Activated CD4-positive, alpha-beta T cell treated with anti-CD3 and anti-CD28 coated beads for 48 hours (primary cell): ENCODE measurements around the gene NBEAL2.
"Not testable (repeated sequence)": the region's sequence is repeated elsewhere in the genome, so short reads cannot be mapped to it uniquely, and the experiment has no call there.

Source experiments
- DNase-seq: peaks from one replicate; pipeline ENCODE4 v3.0.0-alpha.2; 2020

NBEAL2 gene

GRCh38 chr3:46946856-46947545, 32.5 kb upstream of the NBEAL2 start:
- peak; percentile 74 for DNase-seq

DNA sequence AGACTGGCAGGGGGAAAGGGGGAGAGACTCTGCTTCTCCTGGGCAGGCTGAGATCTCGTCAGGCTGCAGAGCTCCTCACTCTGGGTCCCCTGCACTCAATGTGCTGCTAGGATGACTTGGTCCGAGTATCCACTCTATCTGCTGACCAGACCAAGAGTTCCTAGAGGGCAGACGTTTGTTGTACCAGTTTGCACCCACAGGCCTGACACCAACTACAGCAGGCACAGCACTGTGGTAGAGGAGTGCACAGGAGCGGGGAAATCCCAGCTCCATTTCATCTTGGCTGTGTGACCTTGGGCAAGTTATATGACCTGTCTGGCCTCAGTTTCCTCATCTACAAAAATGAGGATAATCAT, 31.9 kb upstream of the NBEAL2 start:
- DNase-seq, result no peak

GRCh38 chr3:46947981-46948791, 31.3 kb upstream of the NBEAL2 start:
- peak; percentile 70 for DNase-seq

DNA sequence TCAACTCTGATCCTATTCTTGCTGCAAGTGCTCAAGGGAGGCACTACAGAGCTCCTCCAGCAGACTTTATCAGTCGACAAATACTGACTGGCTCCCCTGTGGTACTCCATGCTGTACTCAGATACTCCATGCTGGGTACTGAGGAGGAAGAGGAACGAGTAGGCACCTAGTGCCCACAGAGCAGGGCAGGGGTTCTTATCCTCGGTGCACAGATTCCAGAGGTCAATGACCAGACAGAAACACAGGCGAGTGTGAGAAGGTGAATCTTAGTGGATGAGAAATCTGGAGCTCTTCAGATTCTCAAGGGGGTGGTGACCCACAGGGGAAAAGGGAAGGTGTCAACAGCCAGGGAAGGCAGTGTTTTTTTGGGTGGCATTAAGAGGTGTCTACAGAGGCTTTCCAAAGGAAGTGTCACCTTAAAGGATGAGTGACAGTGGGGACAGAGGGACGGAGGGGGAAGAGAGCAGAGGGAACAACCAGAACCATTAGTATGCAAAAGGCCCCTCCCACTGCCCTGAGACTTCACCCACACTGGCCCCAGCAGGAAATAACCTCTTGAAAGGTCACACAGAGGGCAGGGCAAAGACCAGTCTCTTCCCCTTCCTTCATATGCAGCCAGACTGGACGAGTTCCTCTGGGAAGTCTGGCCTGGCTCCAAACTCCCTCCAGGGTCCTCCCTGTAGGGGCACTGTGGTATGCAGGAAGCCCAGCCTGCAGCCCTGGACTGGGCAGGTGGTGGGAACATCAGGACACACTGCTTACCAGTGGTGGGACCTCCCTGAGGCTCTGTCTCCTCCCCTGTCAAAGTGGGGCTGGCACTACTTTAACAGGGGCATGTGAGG, 30.4 kb upstream of the NBEAL2 start:
- DNase-seq, result no peak

DNA sequence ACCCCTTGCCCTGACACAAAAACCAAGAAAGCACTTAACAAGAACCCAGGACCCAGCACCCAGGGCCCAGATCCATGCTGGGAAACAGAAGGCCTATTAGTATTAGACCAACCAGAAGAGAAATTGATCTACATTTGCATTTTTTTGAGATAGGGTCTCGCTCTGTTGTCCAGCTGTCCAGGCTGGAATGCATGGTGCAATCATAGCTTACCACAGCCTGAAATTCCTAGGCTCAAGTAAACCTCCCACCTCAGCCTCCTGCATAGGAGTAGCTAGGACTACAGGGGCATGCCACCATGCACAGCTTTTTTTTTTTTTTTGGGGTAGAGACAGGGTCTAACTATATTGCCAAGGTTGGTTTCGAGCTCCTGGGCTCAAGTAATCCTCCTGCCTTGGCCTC, 29.3 kb upstream of the NBEAL2 start:
- no peak for DNase-seq

GRCh38 chr3:46950650-46951241, 28.7 kb upstream of the NBEAL2 start:
- DNase-seq, result no peak

- DNase-seq, result no peak
These were observed 26.7 kb upstream of the NBEAL2 start for GRCh38 chr3:46952813-46953212.

- no peak for DNase-seq
These were observed 26.0 kb upstream of the NBEAL2 start for GRCh38 chr3:46953234-46954010.

- DNase-seq, result no peak
These were observed 25.3 kb upstream of the NBEAL2 start for GRCh38 chr3:46954178-46954577.

GRCh38 chr3:46955157-46955556, 24.3 kb upstream of the NBEAL2 start:
- no peak for DNase-seq

DNA sequence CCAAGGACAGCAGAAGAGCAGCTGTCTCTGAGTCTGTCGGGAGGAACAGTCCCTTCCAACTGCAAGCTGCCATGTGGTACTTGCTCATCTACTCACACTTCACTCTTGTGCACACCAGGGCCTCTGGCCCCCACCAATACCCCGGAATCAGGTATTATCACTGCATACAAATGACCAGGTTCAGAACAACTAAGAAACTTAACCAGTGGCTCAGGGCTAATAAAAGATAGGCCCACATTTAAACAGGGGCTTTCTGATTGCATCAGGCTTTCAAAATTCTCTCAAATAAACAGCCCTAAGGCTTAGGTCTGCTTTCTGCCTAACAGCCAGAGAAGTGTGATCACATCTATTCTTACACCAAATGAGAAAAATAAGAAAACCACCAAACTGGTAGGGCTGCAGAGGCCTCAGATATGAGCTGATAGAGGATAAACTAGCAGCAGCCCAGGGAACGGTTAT, 23.6 kb upstream of the NBEAL2 start:
- DNase-seq, result no peak

DNA sequence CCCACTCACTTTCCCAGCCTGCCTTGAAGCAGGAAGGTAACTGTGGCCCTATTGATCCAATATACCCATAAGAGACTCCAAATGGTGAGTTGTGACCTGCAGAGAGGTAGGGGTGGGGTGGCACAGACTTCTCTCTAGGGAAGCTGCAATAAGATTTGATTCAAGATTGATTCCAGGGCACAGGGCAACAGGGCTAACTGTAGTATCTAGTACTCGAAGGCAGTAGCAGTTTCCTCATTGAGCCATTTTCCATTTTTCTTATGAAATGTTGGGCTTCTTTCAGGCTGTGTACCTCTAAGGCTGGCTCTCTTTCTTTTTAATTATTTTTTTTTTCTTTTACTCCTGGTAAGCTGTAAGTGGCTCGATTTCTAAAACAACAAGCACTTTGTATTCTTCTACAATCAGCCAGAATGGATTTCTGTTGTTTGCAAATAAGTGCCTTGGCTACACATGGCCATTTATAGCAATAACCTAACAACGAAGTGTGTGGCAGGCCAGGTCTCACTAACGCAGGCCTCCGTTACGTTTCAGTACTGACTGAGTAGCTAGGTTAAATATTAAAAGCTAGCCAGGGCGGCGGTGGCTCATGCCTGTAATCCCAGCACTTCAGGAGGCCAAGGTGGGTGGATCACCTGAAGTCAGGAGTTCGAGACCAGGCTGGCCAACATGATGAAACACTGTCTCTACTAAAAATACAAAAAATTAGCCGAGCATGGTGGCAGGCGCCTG, 22.2 kb upstream of the NBEAL2 start:
- no peak for DNase-seq

DNA sequence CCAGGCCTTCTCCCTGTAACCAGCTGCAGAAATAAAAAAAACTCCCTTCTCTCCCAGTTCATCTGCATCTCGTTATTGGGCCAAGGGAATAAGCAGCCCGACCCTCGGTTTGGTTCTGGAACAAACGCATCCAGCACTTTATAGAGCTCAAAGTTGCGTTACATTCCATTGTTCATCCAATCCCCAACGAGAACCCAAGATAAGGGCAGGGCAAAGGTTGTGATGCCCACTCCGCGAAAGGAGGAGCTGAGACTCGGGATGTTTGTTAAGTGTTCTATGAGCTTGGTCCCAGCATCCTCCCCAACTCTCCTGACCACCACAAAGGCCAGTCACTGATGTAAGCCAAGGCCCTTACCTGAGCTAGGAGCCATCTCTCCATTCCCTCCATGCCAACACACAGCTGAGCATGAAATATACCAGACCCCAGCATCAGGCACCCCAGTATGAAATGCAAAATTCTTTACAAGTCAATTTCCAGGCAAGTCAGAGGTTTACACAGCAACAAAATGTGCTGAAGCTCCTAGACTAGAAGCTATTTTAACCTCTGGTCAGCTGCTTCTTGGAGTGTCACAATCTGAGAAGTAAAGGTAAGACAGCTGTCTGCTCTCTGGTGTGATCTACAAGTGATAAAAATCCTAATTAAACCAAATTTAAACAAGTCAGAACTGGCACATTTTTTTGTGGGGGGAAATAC, 20.9 kb upstream of the NBEAL2 start:
- DNase-seq, result no peak

DNA sequence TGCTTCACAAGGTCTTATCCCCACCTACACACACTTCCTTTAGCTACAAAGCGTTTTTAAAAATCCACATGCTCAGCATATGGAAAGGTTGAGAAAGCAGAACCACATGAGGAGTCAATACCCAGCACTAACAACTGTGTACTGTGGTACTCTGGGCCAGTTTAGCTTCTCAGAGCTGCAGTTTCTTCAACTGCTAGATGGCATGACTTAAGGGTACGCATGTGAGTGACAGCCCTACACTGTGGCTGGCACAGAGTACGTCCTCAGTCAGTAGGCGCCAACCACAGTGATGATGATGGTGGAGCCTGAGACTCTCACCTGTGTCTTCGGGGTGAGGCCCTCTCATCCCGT, 20.3 kb upstream of the NBEAL2 start:
- peak; percentile 62 for DNase-seq

DNA sequence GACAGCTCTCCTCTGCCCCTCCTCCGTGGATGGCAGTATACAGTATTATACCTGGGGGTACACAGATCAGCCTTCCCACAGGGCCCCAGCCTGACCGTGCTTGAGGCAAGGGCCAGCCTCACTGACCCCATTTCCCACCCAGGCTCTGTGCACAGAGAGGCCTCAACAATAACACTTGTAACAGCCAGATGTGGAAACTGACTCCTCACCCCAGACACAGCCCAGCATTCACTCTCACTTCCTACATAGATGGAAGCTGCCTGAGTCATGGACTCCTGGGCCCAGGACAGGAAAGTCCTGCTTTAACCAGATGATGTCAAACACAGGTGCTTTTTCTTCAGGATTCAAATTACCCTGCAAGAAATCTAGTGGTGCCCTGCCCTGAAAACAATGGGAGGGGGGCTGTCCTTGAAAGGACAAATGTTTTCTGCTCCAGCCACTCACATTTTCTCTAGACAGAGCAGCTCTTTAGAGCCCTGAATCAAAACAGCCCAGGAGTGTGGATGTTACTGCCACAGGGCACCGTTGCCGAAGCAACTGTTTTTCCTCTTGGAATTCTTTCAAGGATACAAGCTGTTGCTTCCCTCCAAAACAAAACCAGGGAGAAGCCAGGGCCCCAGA, 19.3 kb upstream of the NBEAL2 start:
- no peak for DNase-seq

DNA sequence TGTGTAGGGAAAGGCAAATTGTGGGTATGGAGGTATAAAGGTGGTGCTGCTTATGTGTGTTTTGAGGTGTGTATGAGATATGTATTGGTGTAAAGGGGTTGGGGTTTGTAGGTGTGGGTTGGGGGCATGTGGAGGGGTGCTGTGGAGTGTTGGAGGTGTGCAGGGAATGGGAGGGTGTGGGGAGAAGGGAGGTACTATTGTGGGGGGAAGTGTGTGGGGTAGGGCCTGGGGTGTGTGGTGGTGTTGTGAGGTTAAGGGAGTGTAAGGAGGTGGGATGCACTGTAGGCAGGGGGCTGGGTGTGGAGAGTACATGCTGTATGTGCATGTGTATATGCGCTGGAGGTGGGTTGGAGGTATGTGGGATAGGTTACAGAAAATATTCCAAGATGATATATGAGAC, 18.6 kb upstream of the NBEAL2 start:
- DNase-seq, result no peak

- no peak for DNase-seq
These were observed 17.0 kb upstream of the NBEAL2 start for GRCh38 chr3:46962427-46962826.

GRCh38 chr3:46962990-46963389, 16.5 kb upstream of the NBEAL2 start:
- DNase-seq, result no peak

GRCh38 chr3:46964038-46964590, 15.4 kb upstream of the NBEAL2 start:
- DNase-seq, result not testable (repeated sequence)

DNA sequence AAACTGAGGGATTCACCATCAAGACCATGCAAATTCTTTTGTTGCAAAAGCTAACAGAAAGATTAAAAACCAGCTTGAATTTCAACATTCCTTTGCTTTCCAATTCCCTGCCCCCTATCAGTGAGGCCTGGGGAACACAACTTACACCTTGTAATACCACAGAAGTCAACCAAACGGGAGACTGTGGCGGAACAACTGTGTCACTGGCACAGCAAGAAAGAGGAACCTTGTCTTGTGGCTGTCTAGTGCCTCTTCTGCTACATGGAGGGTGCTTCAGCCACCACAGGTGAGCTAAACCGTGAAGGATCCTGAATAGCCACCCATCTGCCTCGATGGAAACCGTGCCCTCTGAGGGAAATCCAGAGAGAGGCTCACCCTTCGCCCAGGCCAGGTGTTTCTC, 14.3 kb upstream of the NBEAL2 start:
- no peak for DNase-seq
